Stimulated activated CD4-positive, alpha-beta T cell treated with anti-CD3 and anti-CD28 coated beads, Interleukin-2, amount 100 ng/mL, for 24 hours (primary cell): ENCODE measurements around the gene LRRC74A.
A peak's percentile ranks its signal among the peaks of the same experiment; 100 is the strongest.

Experiments used
- DNase-seq, 2 donors: peaks; one replicate each; pipeline ENCODE4 v3.0.0-alpha.2; 2020

The LRRC74A gene

GRCh38 chr14:76826122-76826521 is at the start of gene LRRC74A:
LRRC74A (plus strand) TSS chr14:76826408; CDS start chr14:76826698, 290 bp downstream.
- no peak for DNase-seq

GRCh38 chr14:76776428-76777251 is 49.6 kb upstream of the LRRC74A start:
- DNase-seq = no peak

- DNase-seq = no peak
These were observed 48.5 kb upstream of the LRRC74A start for GRCh38 chr14:76777721-76778120.

GRCh38 chr14:76778546-76779215 is 47.5 kb upstream of the LRRC74A start:
- no peak for DNase-seq

DNA sequence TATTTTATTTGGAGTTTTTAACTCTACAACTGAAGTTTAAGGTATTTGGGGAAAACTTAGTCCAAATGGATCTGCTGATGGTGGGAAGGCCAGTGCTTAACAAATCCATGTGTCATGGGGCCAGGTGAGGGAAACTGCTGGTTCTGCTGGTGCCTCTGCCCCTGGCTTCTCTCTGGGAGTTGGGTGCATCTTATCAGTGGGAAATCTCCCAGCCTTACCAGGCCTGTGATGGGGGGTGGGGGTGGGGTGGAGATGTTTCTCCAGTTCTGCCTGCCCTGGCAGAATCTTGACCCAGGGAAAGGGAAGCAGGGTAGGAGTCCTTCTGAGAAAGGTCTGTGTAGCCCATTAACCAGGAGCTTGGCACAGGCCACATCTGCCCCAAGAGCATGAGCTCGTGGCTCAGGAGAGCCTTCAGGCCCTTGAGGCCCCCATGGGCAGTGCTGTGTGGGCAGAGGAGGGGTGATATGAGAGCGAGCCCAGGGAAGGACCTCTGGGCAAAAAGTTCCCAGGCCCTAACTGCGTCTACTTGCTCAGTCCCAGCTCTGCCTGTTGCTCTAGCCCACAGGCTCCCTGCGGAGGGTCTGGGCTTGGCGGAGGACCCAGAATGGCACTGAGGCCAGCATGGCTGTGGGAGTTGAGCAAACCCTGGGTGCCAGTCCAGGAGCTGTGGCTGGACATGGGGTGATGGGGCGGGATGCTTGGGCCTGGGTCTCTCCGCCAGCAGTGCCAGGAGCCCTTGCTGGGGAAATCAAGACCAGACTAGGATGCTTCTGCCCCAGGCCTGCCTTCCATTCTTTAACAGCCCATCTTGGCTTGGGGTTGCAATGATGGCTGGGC is 46.8 kb upstream of the LRRC74A start:
- no peak for DNase-seq

- no peak for DNase-seq
These were observed 46.2 kb upstream of the LRRC74A start for GRCh38 chr14:76780058-76780345.

DNA sequence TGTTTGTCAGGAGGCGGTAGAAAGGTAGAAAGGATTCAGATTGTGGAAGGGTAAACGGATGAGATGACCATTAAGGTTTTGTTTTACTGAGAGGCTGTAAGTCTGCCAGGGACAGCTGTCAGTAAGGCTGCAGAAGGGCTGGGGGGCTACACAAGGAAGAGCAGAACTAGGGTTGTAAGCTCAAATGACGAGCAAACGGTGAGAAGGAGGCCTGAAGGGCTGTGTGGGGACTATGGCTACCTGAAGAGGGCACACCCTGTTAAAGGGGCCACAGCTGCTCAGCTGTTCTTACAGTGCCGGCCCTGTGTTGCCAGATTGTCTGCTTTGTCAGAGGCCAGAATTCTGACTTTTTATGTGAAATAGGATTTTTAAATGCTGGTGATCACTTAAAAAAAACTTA is 45.8 kb upstream of the LRRC74A start:
- no peak for DNase-seq

GRCh38 chr14:76780875-76781647 is 45.1 kb upstream of the LRRC74A start:
- DNase-seq = no peak

DNA sequence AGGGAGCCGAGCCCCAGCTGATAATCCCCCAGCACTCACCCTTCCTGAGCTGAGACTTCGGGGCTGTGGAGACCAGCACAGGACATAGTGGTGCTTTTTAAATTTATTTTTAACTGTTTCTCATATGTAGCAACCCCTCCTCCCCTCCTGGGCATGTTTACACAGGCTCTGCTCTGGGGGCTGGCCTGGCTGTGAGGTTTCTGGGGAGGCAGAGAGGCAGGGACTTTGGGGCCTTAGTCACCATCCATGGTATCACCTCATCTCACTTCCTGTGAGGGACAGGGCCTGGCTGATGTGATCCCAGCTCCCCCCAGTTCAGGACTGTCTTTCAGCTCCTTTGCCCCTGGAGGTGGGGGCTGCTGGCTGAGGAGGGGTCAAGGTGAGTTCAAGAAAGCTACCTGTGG is 44.6 kb upstream of the LRRC74A start:
- no peak for DNase-seq

- DNase-seq = no peak
These were observed 43.9 kb upstream of the LRRC74A start for GRCh38 chr14:76782115-76782884.

DNA sequence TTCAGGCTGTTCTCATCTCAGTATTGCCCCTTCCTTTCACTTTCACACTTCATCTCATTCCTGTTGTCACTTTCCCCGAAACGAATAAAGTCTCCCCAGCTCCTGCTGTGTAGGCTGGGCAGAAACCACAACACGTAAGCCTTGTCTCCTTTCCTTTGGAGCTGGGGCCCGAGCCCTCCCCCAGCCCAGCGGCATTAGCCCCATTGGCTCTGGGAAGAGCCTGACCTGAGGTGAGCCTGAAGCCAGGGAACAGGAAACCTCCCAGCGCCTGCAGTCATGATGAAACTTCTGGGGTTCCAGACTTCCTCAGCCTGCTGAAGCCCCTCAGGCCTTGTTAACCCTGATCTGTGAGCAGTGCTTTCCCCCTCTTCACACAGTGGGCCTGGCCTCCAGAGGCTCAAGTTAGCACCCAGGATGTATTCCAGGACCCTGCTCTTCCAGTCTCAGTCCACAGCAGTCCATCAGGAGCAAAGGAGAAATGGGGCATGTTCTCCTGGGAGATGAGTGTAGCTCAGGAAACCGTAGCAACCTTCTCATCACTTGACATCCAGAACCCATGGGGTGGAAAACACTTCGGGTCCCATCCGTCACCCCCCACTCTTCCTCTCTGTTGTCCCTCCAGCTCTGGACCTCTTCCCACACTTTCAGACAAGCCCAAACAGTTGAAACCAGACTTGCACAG is 43.2 kb upstream of the LRRC74A start:
- peak in 1 of 2 donors; percentile 17 for DNase-seq

GRCh38 chr14:76784266-76784874 is 41.8 kb upstream of the LRRC74A start:
- DNase-seq = no peak

- peak; percentile 60 to 64 for DNase-seq
These were observed 41.3 kb upstream of the LRRC74A start for GRCh38 chr14:76784881-76785280.

DNA sequence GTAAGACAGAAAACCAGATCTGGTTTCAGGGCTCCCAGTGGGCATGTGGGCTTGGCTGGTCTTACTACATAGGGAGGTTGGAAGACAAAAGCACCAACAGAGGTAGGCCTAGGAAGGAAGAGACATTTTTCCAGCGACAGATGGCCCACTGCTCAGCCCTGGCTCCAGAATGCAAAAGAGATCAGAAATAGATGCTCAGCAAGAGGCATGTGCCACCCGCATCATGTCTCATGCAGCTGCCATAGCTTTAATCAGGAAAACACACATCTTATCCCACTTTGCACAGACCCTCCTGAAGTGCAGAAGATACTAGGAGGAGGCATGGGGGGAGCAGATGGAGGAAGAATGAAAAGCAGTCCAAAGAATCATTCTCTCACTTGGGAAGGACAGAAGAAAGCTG is 39.6 kb upstream of the LRRC74A start:
- no peak for DNase-seq

GRCh38 chr14:76792422-76792821 is 33.8 kb upstream of the LRRC74A start:
- DNase-seq = no peak

DNA sequence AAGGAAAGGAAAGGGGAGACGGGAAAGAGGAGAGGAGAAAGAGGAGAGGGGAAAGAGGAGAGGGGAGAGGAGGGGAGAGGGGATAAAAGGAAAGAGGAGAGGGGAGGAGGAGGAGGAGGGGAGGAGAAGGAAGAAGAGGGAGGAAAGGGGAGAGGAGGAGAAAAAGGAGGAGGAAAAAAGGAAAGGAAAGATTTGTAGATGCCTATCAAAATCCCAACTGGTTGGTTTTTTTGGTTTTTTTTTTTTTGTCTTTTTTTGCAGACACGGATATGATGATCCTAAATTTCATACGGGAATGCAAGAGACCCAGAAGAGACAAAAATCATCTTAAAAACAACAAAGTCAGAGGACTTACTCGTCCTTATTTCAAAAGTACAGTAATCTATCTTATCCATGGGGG is 32.9 kb upstream of the LRRC74A start:
- no peak for DNase-seq

DNA sequence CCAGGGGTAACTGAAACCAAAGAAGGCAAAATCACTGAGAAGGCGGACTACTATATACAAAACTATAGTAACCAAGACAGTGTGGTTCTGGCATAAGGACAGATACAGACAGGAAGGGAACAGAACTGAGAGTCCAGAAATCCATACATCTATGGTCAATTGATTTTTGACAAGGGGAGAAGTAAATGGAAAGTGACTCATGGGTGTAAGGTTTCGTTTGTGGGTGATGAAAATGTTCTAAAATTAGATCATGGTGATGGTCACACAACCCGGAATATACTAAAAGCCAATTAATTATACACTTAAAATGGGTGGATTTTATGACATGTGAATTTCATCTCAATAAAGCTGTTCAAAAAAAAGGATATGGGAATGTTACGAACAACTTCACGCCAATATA is 32.3 kb upstream of the LRRC74A start:
- DNase-seq = no peak

GRCh38 chr14:76806446-76806845 is 19.8 kb upstream of the LRRC74A start:
- no peak for DNase-seq

GRCh38 chr14:76808011-76808410 is 18.2 kb upstream of the LRRC74A start:
- DNase-seq = no peak

- DNase-seq = no peak
These were observed 17.2 kb upstream of the LRRC74A start for GRCh38 chr14:76808990-76809389.

DNA sequence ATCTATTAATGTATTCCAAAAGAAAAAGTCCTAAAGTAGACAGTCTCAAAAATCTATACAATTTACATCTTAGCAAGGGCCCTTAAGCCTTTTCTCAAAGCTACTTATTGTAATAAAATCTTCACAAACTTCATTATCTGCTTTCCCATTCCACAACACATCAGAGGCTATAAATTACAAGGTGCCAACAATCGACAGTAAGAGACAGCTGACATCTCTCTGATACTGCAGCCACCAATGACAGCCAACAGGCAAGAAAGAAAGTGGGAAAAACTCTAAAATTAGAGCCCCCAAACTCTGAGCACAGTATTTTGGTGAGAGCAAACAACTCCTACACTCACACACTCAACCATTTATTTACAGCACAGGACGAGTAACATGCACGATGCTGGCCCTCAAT is 15.7 kb upstream of the LRRC74A start:
- no peak for DNase-seq
